ENCODE results near the gene RGS12. TPM values are rescaled to one million over a fixed set of nuclear protein-coding genes. Genes with fewer than 3 reads are reported as not detected.

The RGS12 gene
- total and polyA plus RNA-seq, 7 donors, result 3.0 to 21.6 (median 15.7) TPM

DNA sequence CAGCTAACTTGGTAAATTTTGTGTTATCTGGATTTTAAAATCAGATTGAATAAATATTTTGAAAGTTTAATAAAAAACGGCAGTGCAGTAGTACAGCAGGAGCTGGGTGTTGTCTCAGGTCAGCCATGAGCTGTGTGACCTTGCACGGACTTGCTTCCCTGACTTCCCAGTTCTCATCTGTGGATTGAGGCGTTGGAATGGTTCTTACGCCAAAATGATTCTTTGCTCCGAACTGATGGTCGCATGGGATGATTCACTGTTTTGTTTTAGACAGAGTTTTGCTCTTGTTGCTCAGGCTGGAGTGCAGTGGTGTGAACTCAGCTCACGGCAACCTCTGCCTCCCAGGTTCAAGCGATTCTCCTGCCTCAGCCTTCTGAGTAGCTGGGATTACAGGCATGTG is 45.0 kb downstream of the RGS12 start:
- Histone ChIP-seq H3K27ac (no peak overlapping the region), H3K4me1 (peaks cover 0 to 11% (median 5%) of the 10 kb centered on the region in 4 donors), H3K4me3 (no peak overlapping the region), H3K36me3 (peaks cover 0 to under 1% (median 0%) of the 10 kb centered on the region in 4 donors), H3K27me3 (no peaks in the 10 kb centered on the region), H3K9me3 (no peaks in the 10 kb centered on the region)
- intact Hi-C loops (cut with DNase I), result no loop called here
- TF ChIP-seq, protein P1, sequence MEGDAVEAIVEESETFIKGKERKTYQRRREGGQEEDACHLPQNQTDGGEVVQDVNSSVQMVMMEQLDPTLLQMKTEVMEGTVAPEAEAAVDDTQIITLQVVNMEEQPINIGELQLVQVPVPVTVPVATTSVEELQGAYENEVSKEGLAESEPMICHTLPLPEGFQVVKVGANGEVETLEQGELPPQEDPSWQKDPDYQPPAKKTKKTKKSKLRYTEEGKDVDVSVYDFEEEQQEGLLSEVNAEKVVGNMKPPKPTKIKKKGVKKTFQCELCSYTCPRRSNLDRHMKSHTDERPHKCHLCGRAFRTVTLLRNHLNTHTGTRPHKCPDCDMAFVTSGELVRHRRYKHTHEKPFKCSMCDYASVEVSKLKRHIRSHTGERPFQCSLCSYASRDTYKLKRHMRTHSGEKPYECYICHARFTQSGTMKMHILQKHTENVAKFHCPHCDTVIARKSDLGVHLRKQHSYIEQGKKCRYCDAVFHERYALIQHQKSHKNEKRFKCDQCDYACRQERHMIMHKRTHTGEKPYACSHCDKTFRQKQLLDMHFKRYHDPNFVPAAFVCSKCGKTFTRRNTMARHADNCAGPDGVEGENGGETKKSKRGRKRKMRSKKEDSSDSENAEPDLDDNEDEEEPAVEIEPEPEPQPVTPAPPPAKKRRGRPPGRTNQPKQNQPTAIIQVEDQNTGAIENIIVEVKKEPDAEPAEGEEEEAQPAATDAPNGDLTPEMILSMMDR (IDR thresholded peaks at IDR 0.05), result no peak
- no peak for TF ChIP-seq POLR2A (IDR thresholded peaks at IDR 0.05)
- TF ChIP-seq POLR2AphosphoS5 (IDR thresholded peaks at IDR 0.05), result no peak
- TF ChIP-seq EP300 (IDR thresholded peaks at IDR 0.05), result no peak
- no peak for DNase-seq
- WGBS, 2 donors, result 93 to 94% methylated on average over 8 of the region's 8 CpGs

DNA sequence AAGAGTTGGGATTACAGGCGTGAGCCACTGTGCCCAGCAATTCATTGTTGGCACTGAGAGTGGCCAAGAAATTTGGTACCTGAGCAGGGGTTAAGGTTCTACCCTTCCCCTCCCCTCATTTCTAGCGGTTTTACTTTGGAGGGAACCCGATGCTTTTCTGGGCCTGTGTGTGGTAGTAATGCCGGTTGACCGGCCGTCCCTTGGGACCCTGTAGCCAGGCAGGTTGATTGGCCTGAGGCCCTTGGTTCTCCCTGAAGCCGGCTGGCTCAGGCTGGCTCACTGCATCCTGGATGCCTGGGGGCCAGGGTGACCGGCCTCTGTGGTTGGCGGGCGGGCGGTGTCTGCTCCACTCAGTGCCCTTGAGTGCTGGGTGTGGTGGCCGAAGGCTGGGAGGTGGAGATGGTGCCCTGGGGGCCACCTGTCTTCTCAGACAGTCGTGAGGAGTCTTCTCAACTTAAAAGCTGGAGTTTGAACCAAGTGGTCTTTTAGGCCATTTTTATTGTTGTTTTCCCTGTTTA is 45.6 kb downstream of the RGS12 start:
- WGBS, 2 donors, result 92 to 93% methylated on average over 13 of the region's 13 CpGs
- TF ChIP-seq POLR2AphosphoS5 (IDR thresholded peaks at IDR 0.05) (no peak), POLR2A (IDR thresholded peaks at IDR 0.05) (no peak), EP300 (IDR thresholded peaks at IDR 0.05) (no peak)
- TF ChIP-seq, protein P1 (IDR thresholded peaks at IDR 0.05), result no peak
- intact Hi-C loops (cut with DNase I), result no loop called here

DNA sequence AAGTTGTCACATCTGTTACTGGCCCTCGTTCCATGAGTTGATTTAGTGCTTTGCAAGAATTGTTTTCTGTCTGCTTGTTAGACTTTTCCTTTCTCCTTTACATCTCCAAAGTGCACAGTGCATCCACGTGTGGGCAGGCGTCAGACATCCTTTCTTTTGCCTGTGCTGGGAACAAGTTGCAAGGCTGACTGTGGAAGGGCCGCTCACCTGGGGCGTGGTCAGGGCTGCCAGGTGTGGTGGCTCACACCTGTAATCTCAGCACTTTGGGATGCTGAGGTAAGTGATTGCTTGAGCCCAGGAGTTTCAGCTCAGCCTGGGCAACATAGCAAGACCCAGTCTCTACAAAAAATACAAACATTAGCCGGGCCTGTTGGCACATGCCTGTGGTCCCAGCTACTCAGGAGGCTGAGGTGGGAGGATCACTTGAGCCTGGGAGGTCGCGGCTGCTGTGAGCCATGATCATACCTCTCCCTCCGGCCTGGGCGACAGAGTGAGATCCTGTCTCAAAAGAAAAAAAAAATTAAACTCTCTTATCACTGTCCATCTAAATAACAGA is 46.2 kb downstream of the RGS12 start:
- no peak overlapping the region for H3K27ac ChIP-seq
- 91 to 92% methylated on average over 10 of the region's 10 CpGs for WGBS, 2 donors
- TF ChIP-seq, protein P1 (IDR thresholded peaks at IDR 0.05), result no peak
- TF ChIP-seq POLR2AphosphoS5 (IDR thresholded peaks at IDR 0.05), result no peak
- no peak for TF ChIP-seq EP300 (IDR thresholded peaks at IDR 0.05)
- TF ChIP-seq POLR2A (IDR thresholded peaks at IDR 0.05), result no peak
- DNase-seq, result no peak
- H3K9me3 ChIP-seq, result no peaks in the 10 kb centered on the region
- no peak overlapping the region for H3K4me3 ChIP-seq
- H3K36me3 ChIP-seq, result peaks cover 0 to 11% (median 0%) of the 10 kb centered on the region in 4 donors
- H3K27me3 ChIP-seq, result no peaks in the 10 kb centered on the region
- peaks cover 0 to 11% (median 5%) of the 10 kb centered on the region in 4 donors for H3K4me1 ChIP-seq
- intact Hi-C loops (cut with DNase I), result no loop called here

More for the DNA sequence above, 45.6 kb downstream of the RGS12 start:
- no peaks in the 10 kb centered on the region for H3K27me3 ChIP-seq
- H3K36me3 ChIP-seq, result peaks cover 0 to 5% (median 0%) of the 10 kb centered on the region in 4 donors
- H3K4me1 ChIP-seq, result peaks cover 0 to 11% (median 5%) of the 10 kb centered on the region in 4 donors
- no peak overlapping the region for H3K27ac ChIP-seq
- H3K4me3 ChIP-seq, result no peak overlapping the region
- no peak for DNase-seq
- H3K9me3 ChIP-seq, result no peaks in the 10 kb centered on the region

DNA sequence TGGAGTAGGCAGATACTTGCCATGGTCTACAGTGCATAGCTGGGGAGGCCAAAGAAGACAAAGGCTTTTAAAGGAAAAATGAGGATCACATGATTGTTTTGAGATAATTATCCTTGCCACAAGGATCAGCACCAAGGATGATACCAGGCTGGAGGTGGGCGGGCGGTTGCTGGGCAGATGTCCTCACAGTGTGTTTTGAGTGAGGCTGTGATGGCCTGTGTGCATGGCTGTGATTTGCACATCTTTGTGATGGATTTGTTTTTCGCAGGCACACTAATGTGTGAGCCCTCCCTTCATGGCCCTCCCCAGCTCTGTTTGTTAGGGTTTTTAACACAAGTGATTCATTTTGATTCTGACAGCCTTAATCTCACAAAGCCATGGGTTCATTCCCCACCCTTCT is 46.8 kb downstream of the RGS12 start:
- Histone ChIP-seq H3K27me3 (no peaks in the 10 kb centered on the region), H3K36me3 (peaks cover 0 to 11% (median 0%) of the 10 kb centered on the region in 4 donors), H3K4me3 (no peak overlapping the region), H3K27ac (no peak overlapping the region), H3K4me1 (peaks cover 0 to 11% (median 5%) of the 10 kb centered on the region in 4 donors), H3K9me3 (no peaks in the 10 kb centered on the region)
- 90 to 97% methylated on average over 3 of the region's 3 CpGs for WGBS, 2 donors
- intact Hi-C loops (cut with DNase I), result no loop called here
- no peak for TF ChIP-seq POLR2AphosphoS5 (IDR thresholded peaks at IDR 0.05)
- no peak for TF ChIP-seq EP300 (IDR thresholded peaks at IDR 0.05)
- no peak for TF ChIP-seq POLR2A (IDR thresholded peaks at IDR 0.05)
- TF ChIP-seq, protein P1 (IDR thresholded peaks at IDR 0.05), result no peak
- DNase-seq, result no peak

All from sigmoid colon (tissue), 7 donors.